Coronary artery (tissue), 2 donors: Measurements from ENCODE around the gene CRISP1.
"Not testable (repeated sequence)": the region's sequence is repeated elsewhere in the genome, so short reads cannot be mapped to it uniquely, and the experiment has no call there.

Experiments
- DNase-seq: peaks from one replicate; pipeline ENCODE4 v3.0.0-alpha.2; 2017; ENCODE audit warnings: low spot score
- H3K27ac ChIP-seq, 2 donors: fragments of 200-600 bp; sonication (generic); one replicate each; pipeline ENCODE4 v1.5.1; 2016 to 2019
- H3K4me3 ChIP-seq: fragments of 200-600 bp; sonication (generic); 2 replicates; pipeline ENCODE4 v1.5.1; 2016; ENCODE audit warnings: mild to moderate bottlenecking, moderate library complexity
- TF ChIP-seq, protein P1 (sequence below): fragments of 200-600 bp; sonication (generic); IDR thresholded peaks from one replicate; pipeline ENCODE4 v1.5.1; 2019; ENCODE audit warnings: antibody characterized with exemption

The CRISP1 gene

DNA sequence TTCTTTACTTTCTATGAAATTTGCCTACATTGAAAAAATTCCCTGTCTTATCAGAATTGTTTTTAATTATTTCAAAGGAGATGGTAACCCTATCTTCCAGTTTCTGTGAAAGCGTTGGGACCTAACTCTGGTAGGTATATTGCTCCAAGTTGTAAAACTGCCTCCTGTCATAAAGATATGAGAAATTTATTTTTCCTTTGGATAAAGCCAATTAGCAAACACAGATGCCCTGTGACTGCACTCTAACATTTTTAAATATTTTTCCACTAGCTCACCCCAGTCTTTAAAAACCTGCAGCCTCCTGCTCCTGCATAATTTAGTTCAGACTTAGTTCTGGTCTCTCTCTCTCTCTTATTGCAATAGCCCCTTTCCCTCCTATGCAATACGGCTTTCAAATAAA, 39.0 kb upstream of the CRISP1 start:
- Histone ChIP-seq H3K4me3 (no peak overlapping the region), H3K27ac (no peak overlapping the region)
- TF ChIP-seq, protein P1, sequence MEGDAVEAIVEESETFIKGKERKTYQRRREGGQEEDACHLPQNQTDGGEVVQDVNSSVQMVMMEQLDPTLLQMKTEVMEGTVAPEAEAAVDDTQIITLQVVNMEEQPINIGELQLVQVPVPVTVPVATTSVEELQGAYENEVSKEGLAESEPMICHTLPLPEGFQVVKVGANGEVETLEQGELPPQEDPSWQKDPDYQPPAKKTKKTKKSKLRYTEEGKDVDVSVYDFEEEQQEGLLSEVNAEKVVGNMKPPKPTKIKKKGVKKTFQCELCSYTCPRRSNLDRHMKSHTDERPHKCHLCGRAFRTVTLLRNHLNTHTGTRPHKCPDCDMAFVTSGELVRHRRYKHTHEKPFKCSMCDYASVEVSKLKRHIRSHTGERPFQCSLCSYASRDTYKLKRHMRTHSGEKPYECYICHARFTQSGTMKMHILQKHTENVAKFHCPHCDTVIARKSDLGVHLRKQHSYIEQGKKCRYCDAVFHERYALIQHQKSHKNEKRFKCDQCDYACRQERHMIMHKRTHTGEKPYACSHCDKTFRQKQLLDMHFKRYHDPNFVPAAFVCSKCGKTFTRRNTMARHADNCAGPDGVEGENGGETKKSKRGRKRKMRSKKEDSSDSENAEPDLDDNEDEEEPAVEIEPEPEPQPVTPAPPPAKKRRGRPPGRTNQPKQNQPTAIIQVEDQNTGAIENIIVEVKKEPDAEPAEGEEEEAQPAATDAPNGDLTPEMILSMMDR: no peak
- no peak for DNase-seq

GRCh38 chr6:49902856-49903255, 36.5 kb upstream of the CRISP1 start:
- no peak overlapping the region for H3K27ac ChIP-seq
- no peak for DNase-seq
- TF ChIP-seq, protein P1: no peak
- no peak overlapping the region for H3K4me3 ChIP-seq

DNA sequence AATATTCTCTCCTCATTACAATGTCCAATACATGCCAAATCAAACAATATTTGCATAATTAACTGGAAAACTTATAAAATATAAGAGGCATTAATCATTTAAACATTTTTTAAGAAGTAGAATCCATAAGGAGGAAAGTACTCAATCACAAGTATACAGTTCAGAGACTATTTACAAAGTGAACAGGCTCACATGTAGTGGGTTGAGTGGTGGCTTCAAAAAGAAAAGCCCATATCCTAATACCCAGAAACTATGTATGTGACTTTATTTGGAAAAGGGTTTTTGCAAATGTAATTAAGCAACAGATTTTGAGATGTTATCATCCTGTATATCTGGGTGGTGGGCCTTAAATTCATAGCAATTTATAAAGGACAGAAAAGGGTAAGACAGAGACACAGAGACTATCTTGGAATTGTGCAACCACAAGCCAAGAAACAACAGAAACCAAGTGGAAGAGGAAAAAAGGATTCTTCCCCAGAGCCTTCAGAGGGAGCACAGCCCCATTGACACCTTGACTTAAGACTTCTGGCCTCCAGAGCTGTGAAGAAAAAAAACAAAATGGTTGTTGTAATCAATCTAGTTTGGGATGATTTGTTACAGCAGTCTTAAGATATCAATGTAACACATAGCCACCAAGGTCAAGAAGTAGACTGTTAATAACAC, 32.7 kb upstream of the CRISP1 start:
- TF ChIP-seq, protein P1: no peak
- DNase-seq: no peak
- Histone ChIP-seq H3K27ac (no peak overlapping the region), H3K4me3 (no peak overlapping the region)

- not testable (repeated sequence) for H3K27ac ChIP-seq, DNase-seq, H3K4me3 ChIP-seq
Observed at GRCh38 chr6:49895553-49895952, 29.2 kb upstream of the CRISP1 start.

GRCh38 chr6:49892280-49892679, 25.9 kb upstream of the CRISP1 start:
- DNase-seq: no peak
- TF ChIP-seq, protein P1: no peak
- Histone ChIP-seq H3K4me3 (no peak overlapping the region), H3K27ac (no peak overlapping the region)

DNA sequence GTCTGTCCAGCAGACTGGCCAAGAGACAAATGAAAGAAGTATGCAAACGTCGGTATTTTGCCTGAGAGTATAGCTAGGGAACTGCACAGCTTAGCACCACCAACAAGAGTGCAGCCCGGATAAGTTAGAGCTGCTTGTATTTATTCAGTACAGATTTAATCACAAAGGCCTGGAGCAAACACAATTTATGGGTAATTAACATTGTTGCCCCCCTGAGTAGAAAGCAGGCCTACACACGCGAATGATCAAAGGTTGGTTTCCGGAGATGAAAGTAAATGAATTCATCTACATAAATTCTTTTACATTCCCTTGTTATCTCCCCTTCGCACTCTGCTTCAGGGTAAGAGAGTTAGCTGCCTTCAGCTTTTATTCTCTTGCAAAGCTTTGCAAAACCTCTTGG, 24.7 kb upstream of the CRISP1 start:
- no peak overlapping the region for H3K27ac ChIP-seq
- TF ChIP-seq, protein P1: no peak
- DNase-seq: no peak
- H3K4me3 ChIP-seq: no peak overlapping the region

- Histone ChIP-seq H3K4me3 (no peak overlapping the region), H3K27ac (no peak overlapping the region)
- TF ChIP-seq, protein P1: no peak
- no peak for DNase-seq
Observed at GRCh38 chr6:49888742-49889431, 22.6 kb upstream of the CRISP1 start.
